ENCODE results near the gene BARX2.

BARX2 gene

GRCh38 chr11:129443276-129443675 is 67.6 kb downstream of the BARX2 start:
- no peak for DNase-seq

- no peak for DNase-seq
Observed at GRCh38 chr11:129444274-129444673, 68.6 kb downstream of the BARX2 start.

GRCh38 chr11:129445226-129445625 is 69.6 kb downstream of the BARX2 start:
- no peak for DNase-seq

GRCh38 chr11:129446572-129446971 is 70.9 kb downstream of the BARX2 start:
- no peak for DNase-seq

- peak; percentile 63 for DNase-seq
Observed at GRCh38 chr11:129447654-129448239, 72.1 kb downstream of the BARX2 start.

GRCh38 chr11:129451524-129451923 is 75.9 kb downstream of the BARX2 start:
- no peak for DNase-seq

- no peak for DNase-seq
Observed at GRCh38 chr11:129453293-129453721, 77.7 kb downstream of the BARX2 start.

GRCh38 chr11:129455101-129455500 is 79.5 kb downstream of the BARX2 start:
- DNase-seq: no peak

- no peak for DNase-seq
Observed at GRCh38 chr11:129455756-129456655, 80.4 kb downstream of the BARX2 start.

GRCh38 chr11:129457321-129457720 is 81.7 kb downstream of the BARX2 start:
- no peak for DNase-seq

- no peak for DNase-seq
Observed at GRCh38 chr11:129458278-129458677, 82.6 kb downstream of the BARX2 start.

- DNase-seq: no peak
Observed at GRCh38 chr11:129458756-129459535, 83.3 kb downstream of the BARX2 start.

GRCh38 chr11:129460714-129461113 is 85.1 kb downstream of the BARX2 start:
- DNase-seq: no peak

GRCh38 chr11:129484068-129484467 is 108.4 kb downstream of the BARX2 start:
- no peak for DNase-seq

- DNase-seq: no peak
Observed at GRCh38 chr11:129489249-129489648, 113.6 kb downstream of the BARX2 start.

GRCh38 chr11:129490004-129490403 is 114.4 kb downstream of the BARX2 start:
- DNase-seq: no peak

GRCh38 chr11:129493746-129494145 is 118.1 kb downstream of the BARX2 start:
- DNase-seq: no peak

All from activated CD4-positive, alpha-beta T cell treated with anti-CD3 and anti-CD28 coated beads, Interleukin-10, Interleukin-2, amounts not matched to agents 100 ng/mL and 50 ng/mL, durations not matched to agents 16 hours and 8 hours (primary cell).